Left ventricle myocardium inferior (tissue), 1 donor: Measurements from ENCODE around the gene ZFYVE19. TPM values are rescaled to one million over a fixed set of nuclear protein-coding genes. Genes with fewer than 3 reads are reported as not detected.

Source experiments
- DNase-seq: peaks from one replicate; pipeline ENCODE4 v3.0.0-alpha.2; 2020
- H3K27ac ChIP-seq: fragments of 200-600 bp; replicated peaks from 2 replicates; pipeline ENCODE4 v1.8.0; 2021
- H3K27me3 ChIP-seq: fragments of 200-600 bp; 2 replicates; pipeline ENCODE4 v1.8.0; 2021; ENCODE audit warnings: low read depth
- H3K36me3 ChIP-seq: fragments of 200-600 bp; 2 replicates; pipeline ENCODE4 v1.8.0; 2021
- H3K4me1 ChIP-seq: fragments of 200-600 bp; 2 replicates; pipeline ENCODE4 v1.8.0; 2021
- H3K4me3 ChIP-seq: fragments of 200-600 bp; 2 replicates; pipeline ENCODE4 v1.8.0; 2021; ENCODE audit warnings: mild to moderate bottlenecking, moderate library complexity
- H3K9me3 ChIP-seq: fragments of 200-600 bp; replicated peaks from 2 replicates; pipeline ENCODE4 v1.8.0; 2021
- intact Hi-C: fragments of 100-400 bp; cut with micrococcal nuclease; formaldehyde crosslinking; loops from one replicate; pipeline ENCODE4 v1.11.0; 2022
- total RNA-seq: library from RNA; stranded (reverse); fragmentation: NEBNext Ultra II Directional; extraction: Animal tissue kit (Norgen Biotek cat#: 25700); gene quantifications from one replicate; pipeline ENCODE4 v1.2.1, GENCODE V29; 2021
- TF ChIP-seq, protein P1 (sequence below): fragments of 200-600 bp; IDR thresholded peaks from 2 replicates; pipeline ENCODE4 v1.8.0; 2021; ENCODE audit warnings: antibody characterized with exemption, mild to moderate bottlenecking, borderline replicate concordance
- donor health status: DM: no; HTN: yes; CAD: no; lungs with severe emphysema.

ZFYVE19 gene
- total RNA-seq, 1 donor from 2014 or later: 24.7 TPM

DNA sequence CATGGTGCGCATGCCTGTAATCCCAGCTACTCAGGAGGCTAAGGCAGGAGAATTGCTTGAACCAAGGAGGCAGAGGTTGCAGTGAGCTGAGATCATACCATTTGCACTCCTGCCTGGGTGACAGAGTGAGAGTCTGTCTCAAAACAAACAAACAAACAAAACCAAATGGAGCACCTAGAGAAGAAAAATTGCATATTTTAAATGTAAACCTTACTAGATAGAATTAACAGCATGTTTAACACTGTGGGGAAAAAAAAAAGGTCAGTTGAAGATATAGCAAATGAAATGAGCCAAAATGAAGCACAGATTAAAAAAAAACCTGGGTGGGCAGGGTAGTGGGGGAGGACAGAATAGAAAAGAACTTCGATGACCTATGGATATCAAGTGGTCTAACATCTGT, 14.3 kb downstream of the ZFYVE19 start:
- H3K4me1 ChIP-seq: peaks cover 3% of the 10 kb centered on the region
- no peaks in the 10 kb centered on the region for H3K27me3 ChIP-seq
- TF ChIP-seq, protein P1, sequence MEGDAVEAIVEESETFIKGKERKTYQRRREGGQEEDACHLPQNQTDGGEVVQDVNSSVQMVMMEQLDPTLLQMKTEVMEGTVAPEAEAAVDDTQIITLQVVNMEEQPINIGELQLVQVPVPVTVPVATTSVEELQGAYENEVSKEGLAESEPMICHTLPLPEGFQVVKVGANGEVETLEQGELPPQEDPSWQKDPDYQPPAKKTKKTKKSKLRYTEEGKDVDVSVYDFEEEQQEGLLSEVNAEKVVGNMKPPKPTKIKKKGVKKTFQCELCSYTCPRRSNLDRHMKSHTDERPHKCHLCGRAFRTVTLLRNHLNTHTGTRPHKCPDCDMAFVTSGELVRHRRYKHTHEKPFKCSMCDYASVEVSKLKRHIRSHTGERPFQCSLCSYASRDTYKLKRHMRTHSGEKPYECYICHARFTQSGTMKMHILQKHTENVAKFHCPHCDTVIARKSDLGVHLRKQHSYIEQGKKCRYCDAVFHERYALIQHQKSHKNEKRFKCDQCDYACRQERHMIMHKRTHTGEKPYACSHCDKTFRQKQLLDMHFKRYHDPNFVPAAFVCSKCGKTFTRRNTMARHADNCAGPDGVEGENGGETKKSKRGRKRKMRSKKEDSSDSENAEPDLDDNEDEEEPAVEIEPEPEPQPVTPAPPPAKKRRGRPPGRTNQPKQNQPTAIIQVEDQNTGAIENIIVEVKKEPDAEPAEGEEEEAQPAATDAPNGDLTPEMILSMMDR: no peak
- no peaks in the 10 kb centered on the region for H3K36me3 ChIP-seq
- no peak for DNase-seq
- no peak overlapping the region for H3K27ac ChIP-seq
- H3K4me3 ChIP-seq: no peak overlapping the region
- intact Hi-C loops: no loop called here
- no peaks in the 10 kb centered on the region for H3K9me3 ChIP-seq

DNA sequence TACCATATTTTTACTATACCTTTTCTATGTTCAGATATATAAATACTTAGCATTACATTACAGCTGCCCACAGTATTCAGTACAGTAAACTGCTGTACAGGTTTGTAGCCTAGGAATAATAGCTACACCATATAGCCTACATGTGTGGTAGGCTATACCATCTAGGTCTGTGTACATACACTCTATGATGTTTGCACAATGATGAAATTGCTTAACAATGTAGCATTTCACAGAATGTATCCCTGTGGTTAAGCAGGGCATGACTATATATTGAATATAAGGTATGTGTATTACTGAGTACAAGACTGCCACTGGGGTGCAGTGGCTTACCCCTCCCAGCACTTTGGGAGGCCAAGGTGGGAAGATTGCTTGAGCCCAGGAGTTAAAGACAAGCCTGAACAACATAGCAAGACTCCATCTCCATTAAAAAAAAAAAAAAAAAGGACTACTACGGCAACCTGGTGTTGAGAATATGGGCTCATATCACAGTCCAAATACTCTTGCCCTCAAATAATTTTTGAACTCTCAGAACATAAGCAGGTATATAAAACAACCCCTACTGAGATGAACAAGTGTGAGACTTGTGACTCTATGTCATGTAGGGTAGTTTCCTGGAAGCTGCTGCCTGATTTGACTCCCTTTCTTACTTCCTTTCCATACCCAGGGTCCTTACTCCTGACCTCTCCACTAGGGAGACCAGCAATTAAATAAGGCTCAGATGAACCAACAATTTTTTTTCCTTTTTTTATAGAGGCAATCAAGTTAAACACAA, 16.9 kb downstream of the ZFYVE19 start:
- H3K36me3 ChIP-seq: no peaks in the 10 kb centered on the region
- no peaks in the 10 kb centered on the region for H3K27me3 ChIP-seq
- intact Hi-C loops: no loop called here
- no peaks in the 10 kb centered on the region for H3K9me3 ChIP-seq
- H3K4me1 ChIP-seq: peaks cover 3% of the 10 kb centered on the region
- TF ChIP-seq, protein P1: no peak
- DNase-seq: no peak
- no peak overlapping the region for H3K4me3 ChIP-seq
- H3K27ac ChIP-seq: no peak overlapping the region

DNA sequence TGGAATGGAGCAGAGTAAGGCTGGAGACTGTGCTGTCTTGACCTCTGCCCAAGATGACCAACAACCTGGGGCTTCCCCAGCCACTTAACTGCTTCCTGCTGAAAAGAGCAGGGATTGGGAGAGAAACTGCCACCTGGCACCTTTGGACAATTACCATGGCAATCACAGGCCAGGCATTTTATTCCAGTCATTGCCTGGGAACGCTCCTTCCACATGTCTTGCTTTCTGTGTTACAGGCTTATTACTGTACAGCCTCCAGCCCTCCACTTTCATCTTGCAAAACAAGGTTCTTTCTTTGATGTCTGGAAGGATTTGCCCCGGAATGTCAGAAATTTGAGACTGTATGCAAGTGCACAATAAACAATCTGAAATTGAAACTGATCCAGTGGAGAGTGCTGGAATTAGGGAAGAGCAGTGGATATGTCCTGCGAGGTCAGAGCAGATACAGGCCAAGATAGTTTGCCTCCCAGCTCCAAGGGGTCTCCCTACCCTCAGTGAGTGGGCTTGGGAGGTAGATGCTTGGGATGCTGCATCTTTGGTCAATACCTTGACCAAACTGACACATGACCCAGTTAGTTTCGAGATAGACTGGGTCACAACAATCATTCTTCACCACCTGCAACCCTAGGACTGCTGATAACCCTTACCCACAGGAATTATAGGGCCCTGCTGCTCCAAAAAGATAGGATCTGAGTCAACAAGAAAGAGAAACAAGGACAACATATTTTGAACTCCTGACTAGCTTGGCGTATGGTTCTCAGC, 19.0 kb downstream of the ZFYVE19 start:
- no peak overlapping the region for H3K4me3 ChIP-seq
- DNase-seq: no peak
- no peak overlapping the region for H3K27ac ChIP-seq
- H3K9me3 ChIP-seq: no peaks in the 10 kb centered on the region
- intact Hi-C loops: no loop called here
- peaks cover 5% of the 10 kb centered on the region for H3K27me3 ChIP-seq
- H3K4me1 ChIP-seq: peaks cover 3% of the 10 kb centered on the region
- TF ChIP-seq, protein P1: no peak
- no peaks in the 10 kb centered on the region for H3K36me3 ChIP-seq

DNA sequence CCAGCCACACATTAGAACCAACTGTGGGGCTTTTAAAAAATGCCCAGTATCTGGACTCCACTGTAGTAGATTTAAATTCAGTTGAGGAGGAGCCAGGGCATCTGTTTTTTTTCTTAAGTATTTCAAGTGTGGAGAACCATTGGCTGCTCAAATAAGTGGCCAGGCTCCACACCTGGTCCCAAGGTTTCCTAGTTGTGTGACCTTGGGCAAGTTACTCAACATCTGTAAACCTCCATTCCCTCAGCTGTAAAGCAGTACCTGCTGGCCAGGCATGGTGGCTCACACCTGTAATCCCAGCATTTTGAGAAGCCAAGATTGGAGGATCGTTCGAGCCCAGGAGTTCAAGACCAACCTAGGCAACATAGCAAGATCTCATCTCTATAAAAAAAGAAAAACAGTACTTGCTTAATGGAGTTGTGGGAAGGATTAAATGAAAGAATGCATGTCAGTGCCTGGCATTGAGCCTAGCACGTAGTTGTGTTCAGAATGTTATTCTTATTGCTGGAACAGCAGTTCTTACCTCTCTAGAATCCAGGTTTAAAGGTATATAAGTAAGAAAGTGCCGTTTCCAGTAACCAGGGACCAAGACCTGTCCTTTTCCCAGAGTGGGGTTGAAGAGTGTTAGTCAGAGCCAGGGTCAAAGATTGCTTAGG, 19.7 kb downstream of the ZFYVE19 start:
- H3K27ac ChIP-seq: no peak overlapping the region
- no peak overlapping the region for H3K4me3 ChIP-seq
- H3K9me3 ChIP-seq: no peaks in the 10 kb centered on the region
- TF ChIP-seq, protein P1: no peak
- H3K36me3 ChIP-seq: no peaks in the 10 kb centered on the region
- peaks cover 3% of the 10 kb centered on the region for H3K4me1 ChIP-seq
- DNase-seq: no peak
- intact Hi-C loops: no loop called here
- H3K27me3 ChIP-seq: peaks cover 5% of the 10 kb centered on the region

DNA sequence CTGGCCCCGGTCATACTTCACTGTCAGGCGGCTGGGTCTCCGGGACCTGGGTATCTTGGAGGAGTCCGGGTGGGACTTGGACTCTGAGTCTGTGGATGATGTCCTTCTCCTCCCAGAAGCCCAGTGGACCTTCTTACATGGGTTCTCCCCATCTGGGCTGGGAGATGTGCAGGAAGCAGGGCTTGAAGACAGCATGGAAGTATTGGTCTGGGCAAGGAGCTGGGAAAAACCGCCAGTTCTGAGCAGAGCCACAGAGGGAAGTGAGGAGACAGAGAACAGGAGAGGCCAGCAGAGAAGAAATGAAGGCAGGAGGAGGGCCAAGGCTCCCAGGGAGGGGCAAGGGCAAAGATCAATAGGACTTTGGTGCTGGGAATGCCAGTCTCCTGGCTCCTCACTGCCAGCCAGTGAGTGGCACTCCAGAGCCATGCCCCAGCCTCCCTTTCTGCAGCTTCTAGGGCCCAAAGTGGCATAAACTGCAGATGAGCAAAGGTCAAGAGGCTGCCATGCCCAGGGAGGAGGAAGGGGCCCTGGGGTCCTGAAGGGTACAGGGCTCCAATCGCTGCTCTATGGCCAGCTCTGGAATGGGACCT, 21.7 kb downstream of the ZFYVE19 start, which contains the start of gene PPP1R14D:
Gene PPP1R14D (minus strand): TSS at position 262 of the 590 bp plus-strand sequence. CDS start 67 bp downstream, at position 195.
- TF ChIP-seq, protein P1: no peak
- intact Hi-C loops: no loop called here
- Histone ChIP-seq H3K9me3 (no peaks in the 10 kb centered on the region), H3K36me3 (no peaks in the 10 kb centered on the region), H3K4me3 (no peak within 1 kb of the TSS), H3K27ac (no peak within 1 kb of the TSS), H3K27me3 (peaks cover 5% of the 10 kb centered on the region), H3K4me1 (peaks cover 3% of the 10 kb centered on the region)
- DNase-seq: no peak
